ENCODE data around the gene ATP6V0E2.

GRCh38 chr7:149882248-149883047 lies 8.7 kb downstream of the ATP6V0E2 start:
- no peak for TF ChIP-seq CTCF (IDR thresholded peaks at IDR 0.05)
- no peak for TF ChIP-seq POLR2A (IDR thresholded peaks at IDR 0.05)
